Glomerular endothelial cell (primary cell): ENCODE data around the gene ZNF638. TPM values are rescaled to one million over a fixed set of nuclear protein-coding genes. Genes with fewer than 3 reads are reported as not detected.

ENCODE experiments used
- DNase-seq: peaks from one replicate; pipeline ENCODE4 v3.0.0-alpha.2; 2011; ENCODE audit warnings: low read depth, low spot score; ENCODE audit errors: extremely low read depth
- total RNA-seq: library from RNA; depleted of rRNA; stranded (reverse); fragments of >200 nt; gene quantifications from 2 replicates; pipeline ENCODE4 v1.2.3, GENCODE V29; 2015

The ZNF638 gene
- total RNA-seq, 1 donor from 2014 or later, result 96.7 TPM

- DNase-seq, result no peak
Measured at GRCh38 chr2:71468279-71469015, 136.9 kb downstream of the ZNF638 start.

- no peak for DNase-seq
Measured at GRCh38 chr2:71469403-71470398, 138.1 kb downstream of the ZNF638 start.

- no peak for DNase-seq
Measured at GRCh38 chr2:71471276-71471675, 139.7 kb downstream of the ZNF638 start.

GRCh38 chr2:71472019-71472418 lies 140.4 kb downstream of the ZNF638 start:
- no peak for DNase-seq

- no peak for DNase-seq
Measured at GRCh38 chr2:71473346-71474031, 141.9 kb downstream of the ZNF638 start.

- no peak for DNase-seq
Measured at GRCh38 chr2:71474116-71474743, 142.6 kb downstream of the ZNF638 start.

GRCh38 chr2:71474744-71475397 lies 143.3 kb downstream of the ZNF638 start:
- DNase-seq, result no peak

GRCh38 chr2:71476495-71476894 lies 144.9 kb downstream of the ZNF638 start:
- no peak for DNase-seq

GRCh38 chr2:71477231-71477691 lies 145.7 kb downstream of the ZNF638 start:
- no peak for DNase-seq

GRCh38 chr2:71478806-71479205 lies 147.2 kb downstream of the ZNF638 start:
- DNase-seq, result no peak

GRCh38 chr2:71479261-71479660 lies 147.7 kb downstream of the ZNF638 start:
- no peak for DNase-seq

GRCh38 chr2:71481111-71481510 lies 149.5 kb downstream of the ZNF638 start:
- no peak for DNase-seq

- no peak for DNase-seq
Measured at GRCh38 chr2:71482055-71482454, 150.5 kb downstream of the ZNF638 start.

GRCh38 chr2:71483246-71483645 lies 151.7 kb downstream of the ZNF638 start:
- DNase-seq, result no peak

GRCh38 chr2:71484354-71484753 lies 152.8 kb downstream of the ZNF638 start:
- DNase-seq, result no peak

Other genes with a start within 250 kb of the ZNF638 start
- gene MCEE, start 201.6 kb upstream of the ZNF638 start, total RNA-seq, result 5.6 and 7.2 TPM in 2 replicates
- gene MPHOSPH10, start 201.1 kb upstream of the ZNF638 start, total RNA-seq, result 17.9 and 23.2 TPM in 2 replicates
- 0.47 and 0.87 TPM in 2 replicates for gene PAIP2B, start 104.7 kb upstream of the ZNF638 start, total RNA-seq
- gene DYSF, start 121.8 kb downstream of the ZNF638 start, total RNA-seq, result 300 and 435 TPM in 2 replicates